ENCODE results near the gene PCBD1. TPM values are rescaled to one million over a fixed set of nuclear protein-coding genes. Genes with fewer than 3 reads are reported as not detected.

Gene PCBD1
- total and polyA plus RNA-seq, 9 donors: 25.5 to 104 (median 60.6) TPM

DNA sequence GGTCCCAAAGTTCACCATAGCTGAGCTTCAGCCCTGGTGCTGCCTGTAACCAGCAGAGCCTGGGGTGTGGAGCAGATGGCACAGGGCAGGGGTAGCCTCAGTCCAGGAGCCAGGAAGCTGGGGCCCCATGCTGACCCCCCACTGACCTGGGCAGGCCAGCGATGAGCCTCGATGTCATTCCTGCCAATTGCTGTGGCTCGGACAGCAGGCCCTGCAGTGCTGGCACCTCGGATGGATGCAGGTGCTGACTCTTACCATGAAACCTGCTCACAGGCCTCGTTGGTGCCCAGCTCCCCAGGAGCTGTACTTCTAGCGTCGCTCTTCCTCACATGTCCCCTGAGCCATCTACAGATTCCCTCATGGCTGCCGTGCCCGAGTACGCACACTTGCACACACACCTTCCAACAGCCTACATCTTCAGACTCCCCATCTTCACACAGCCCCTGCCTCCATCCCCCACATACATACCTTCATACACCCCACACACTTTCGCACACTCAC lies 46.8 kb upstream of the PCBD1 start:
- Histone ChIP-seq H3K27ac (no peak overlapping the region), H3K4me1 (ENCODE audit: insufficient read depth) (no peaks in the 10 kb centered on the region), H3K4me3 (no peak overlapping the region), H3K36me3 (no peaks in the 10 kb centered on the region), H3K9me3 (no peaks in the 10 kb centered on the region), H3K27me3 (no peaks in the 10 kb centered on the region)
- no peak for TF ChIP-seq POLR2A (IDR thresholded peaks at IDR 0.05)
- TF ChIP-seq, protein P1, sequence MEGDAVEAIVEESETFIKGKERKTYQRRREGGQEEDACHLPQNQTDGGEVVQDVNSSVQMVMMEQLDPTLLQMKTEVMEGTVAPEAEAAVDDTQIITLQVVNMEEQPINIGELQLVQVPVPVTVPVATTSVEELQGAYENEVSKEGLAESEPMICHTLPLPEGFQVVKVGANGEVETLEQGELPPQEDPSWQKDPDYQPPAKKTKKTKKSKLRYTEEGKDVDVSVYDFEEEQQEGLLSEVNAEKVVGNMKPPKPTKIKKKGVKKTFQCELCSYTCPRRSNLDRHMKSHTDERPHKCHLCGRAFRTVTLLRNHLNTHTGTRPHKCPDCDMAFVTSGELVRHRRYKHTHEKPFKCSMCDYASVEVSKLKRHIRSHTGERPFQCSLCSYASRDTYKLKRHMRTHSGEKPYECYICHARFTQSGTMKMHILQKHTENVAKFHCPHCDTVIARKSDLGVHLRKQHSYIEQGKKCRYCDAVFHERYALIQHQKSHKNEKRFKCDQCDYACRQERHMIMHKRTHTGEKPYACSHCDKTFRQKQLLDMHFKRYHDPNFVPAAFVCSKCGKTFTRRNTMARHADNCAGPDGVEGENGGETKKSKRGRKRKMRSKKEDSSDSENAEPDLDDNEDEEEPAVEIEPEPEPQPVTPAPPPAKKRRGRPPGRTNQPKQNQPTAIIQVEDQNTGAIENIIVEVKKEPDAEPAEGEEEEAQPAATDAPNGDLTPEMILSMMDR (IDR thresholded peaks at IDR 0.05): no peak
- no peak for TF ChIP-seq EP300 (IDR thresholded peaks at IDR 0.05)
- WGBS, 3 donors: 83 to 94% (median 93%) methylated on average over 11 of the region's 11 CpGs
- intact Hi-C loops (cut with DNase I): loop anchor here in 1 of 4 donors (10.0 kb wide), 1 partner anchor 270 kb away; no protein-coding TSS in a partner anchor
- DNase-seq: no peak

DNA sequence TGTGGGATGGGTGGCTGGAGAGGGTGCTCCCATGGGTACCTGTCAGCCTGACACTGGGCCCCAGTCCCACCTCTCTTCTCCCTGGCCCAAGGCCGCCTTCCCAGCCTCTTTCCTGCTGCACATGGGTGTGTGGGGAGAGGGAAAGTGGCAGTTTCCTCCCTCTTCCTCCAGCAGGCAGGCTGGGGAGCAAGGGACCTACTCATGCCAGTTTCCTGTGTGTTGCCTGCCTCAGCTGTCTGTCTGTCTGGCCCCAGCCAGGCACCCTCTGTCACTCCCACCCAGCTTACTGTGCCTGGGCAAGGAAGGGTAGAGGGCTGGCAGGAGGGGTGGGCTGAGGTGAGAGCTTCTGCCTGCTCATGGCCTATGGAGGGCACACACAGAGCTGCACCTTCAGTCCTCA lies 46.3 kb upstream of the PCBD1 start:
- TF ChIP-seq POLR2A (IDR thresholded peaks at IDR 0.05): no peak
- no peak for TF ChIP-seq EP300 (IDR thresholded peaks at IDR 0.05)
- TF ChIP-seq, protein P1 (IDR thresholded peaks at IDR 0.05): no peak
- 90 to 93% (median 92%) methylated on average over 1 of the region's 1 CpG for WGBS, 3 donors
- H3K27me3 ChIP-seq: no peaks in the 10 kb centered on the region
- no peaks in the 10 kb centered on the region for H3K4me1 ChIP-seq (ENCODE audit: insufficient read depth)
- no peak overlapping the region for H3K27ac ChIP-seq
- intact Hi-C loops (cut with DNase I): loop anchor here in 2 of 4 donors (5.0 to 10.0 kb wide), 2 partner anchors 270 to 1183 kb away; no protein-coding TSS in a partner anchor
- no peak overlapping the region for H3K4me3 ChIP-seq
- no peak for DNase-seq
- H3K9me3 ChIP-seq: no peaks in the 10 kb centered on the region
- H3K36me3 ChIP-seq: no peaks in the 10 kb centered on the region

DNA sequence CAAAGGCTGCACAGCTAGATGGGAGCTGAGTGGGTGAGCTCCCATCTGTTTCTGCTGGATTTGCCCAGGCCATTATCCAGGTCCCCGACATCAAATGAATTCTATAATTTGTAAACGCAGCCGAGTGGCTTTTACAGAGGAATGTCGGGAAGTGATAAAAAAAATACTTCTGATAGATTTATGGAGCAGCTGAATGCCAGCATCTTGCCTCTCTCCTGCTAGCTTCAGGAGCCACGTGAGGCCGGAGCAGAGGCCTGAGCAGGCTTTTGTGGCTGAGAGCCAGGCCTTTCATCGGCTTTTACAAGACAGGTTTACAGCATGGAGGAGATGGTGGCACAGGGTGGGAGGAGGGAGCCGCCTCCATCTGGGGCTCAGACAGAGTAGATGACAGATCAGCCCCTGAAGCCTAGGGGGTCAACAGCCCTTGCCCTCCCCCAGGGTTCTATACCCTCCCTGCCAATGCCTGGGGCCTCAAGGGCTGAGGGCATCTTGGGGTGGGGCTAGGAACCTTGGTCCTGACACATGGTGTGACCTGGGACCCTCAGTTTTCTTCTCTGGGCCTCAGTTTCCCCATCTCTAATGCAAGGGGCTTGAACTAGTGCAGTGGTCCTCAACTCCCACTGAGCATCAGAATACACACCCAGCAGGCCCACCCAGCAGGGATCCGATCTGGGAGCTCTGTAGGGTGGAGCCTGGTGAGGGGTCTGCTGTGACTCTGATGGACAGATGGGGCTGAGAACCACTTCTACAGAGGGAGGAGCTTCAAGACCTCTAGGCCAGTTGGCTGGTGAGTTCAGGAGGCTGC lies 44.2 kb upstream of the PCBD1 start:
- H3K36me3 ChIP-seq: no peaks in the 10 kb centered on the region
- H3K4me3 ChIP-seq: no peak overlapping the region
- no peaks in the 10 kb centered on the region for H3K9me3 ChIP-seq
- no peak for DNase-seq
- TF ChIP-seq EP300 (IDR thresholded peaks at IDR 0.05) (no peak), POLR2A (IDR thresholded peaks at IDR 0.05) (no peak)
- TF ChIP-seq, protein P1 (IDR thresholded peaks at IDR 0.05): no peak
- no peaks in the 10 kb centered on the region for H3K27me3 ChIP-seq
- H3K4me1 ChIP-seq (ENCODE audit: insufficient read depth): no peaks in the 10 kb centered on the region
- intact Hi-C loops (cut with DNase I): loop anchor here in 2 of 4 donors (5.0 to 10.0 kb wide), 2 partner anchors 272 to 1185 kb away; no protein-coding TSS in a partner anchor
- WGBS, 3 donors: 29 to 48% (median 40%) methylated on average over 9 of the region's 9 CpGs
- no peak overlapping the region for H3K27ac ChIP-seq

DNA sequence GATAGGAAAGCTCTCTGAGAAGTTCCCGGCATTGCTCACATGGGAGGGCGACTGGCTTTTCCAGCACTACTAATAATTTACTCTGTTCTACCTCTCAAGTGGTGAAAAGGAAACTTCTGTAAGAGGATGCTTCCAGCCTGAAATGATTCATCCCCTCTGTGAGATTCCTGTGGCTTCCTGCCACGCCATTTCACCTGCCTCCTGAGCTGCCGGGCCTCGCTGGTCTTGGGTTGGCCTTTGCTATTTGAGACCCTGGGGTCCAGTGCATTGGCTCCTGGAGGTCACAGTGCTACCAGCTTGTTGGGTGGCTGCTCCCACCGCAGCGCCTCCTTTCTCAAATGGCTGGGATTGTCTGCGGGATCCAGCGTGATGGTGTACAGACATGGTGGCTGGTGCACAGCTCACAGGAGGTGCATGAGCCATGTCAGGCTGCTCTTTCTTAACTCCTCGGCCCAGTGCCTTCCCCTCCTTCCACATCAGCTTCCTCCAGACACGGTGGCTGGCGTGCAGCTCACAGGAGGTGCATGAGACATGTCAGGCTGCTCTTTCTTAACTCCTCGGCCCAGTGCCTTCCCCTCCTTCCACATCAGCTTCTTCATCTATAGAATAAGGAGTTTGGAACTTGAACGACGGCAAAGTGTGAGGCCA lies 42.9 kb upstream of the PCBD1 start:
- Histone ChIP-seq H3K9me3 (no peaks in the 10 kb centered on the region), H3K36me3 (no peaks in the 10 kb centered on the region), H3K27me3 (no peaks in the 10 kb centered on the region), H3K4me3 (no peak overlapping the region), H3K4me1 (ENCODE audit: insufficient read depth) (no peaks in the 10 kb centered on the region), H3K27ac (no peak overlapping the region)
- TF ChIP-seq, protein P1 (IDR thresholded peaks at IDR 0.05): no peak
- TF ChIP-seq POLR2A (IDR thresholded peaks at IDR 0.05) (no peak), EP300 (IDR thresholded peaks at IDR 0.05) (no peak)
- DNase-seq: no peak
- 71 to 78% (median 73%) methylated on average over 15 of the region's 15 CpGs for WGBS, 3 donors
- intact Hi-C loops (cut with DNase I): loop anchor here in 2 of 4 donors (5.0 to 10.0 kb wide), 2 partner anchors 274 to 1186 kb away; no protein-coding TSS in a partner anchor
